Colon (tissue), 2 donors: ENCODE measurements around the gene DUOX2.
"Not testable (repeated sequence)": the region's sequence is repeated elsewhere in the genome, so short reads cannot be mapped to it uniquely, and the experiment has no call there.

Source experiments
- FAIRE-seq: peaks from 2 replicates; lab custom pipeline; 2012; peaks lifted over from hg19 to GRCh38; lab: Jason Lieb, UNC
- donor health status: control.
- donor health status: control.

Gene DUOX2

GRCh38 chr15:45100884-45101625 is 12.9 kb downstream of the DUOX2 start:
- FAIRE-seq = no peak

- FAIRE-seq = no peak
Observed at GRCh38 chr15:45099549-45100165, 14.3 kb downstream of the DUOX2 start.

GRCh38 chr15:45097466-45097865 is 16.5 kb downstream of the DUOX2 start:
- FAIRE-seq = no peak

GRCh38 chr15:45095661-45096060 is 18.3 kb downstream of the DUOX2 start:
- FAIRE-seq = no peak

- no peak for FAIRE-seq
Observed at GRCh38 chr15:45094358-45094730, 19.6 kb downstream of the DUOX2 start.

GRCh38 chr15:45093622-45094357 is 20.2 kb downstream of the DUOX2 start:
- FAIRE-seq = no peak

- FAIRE-seq = no peak
Observed at GRCh38 chr15:45093013-45093412, 21.0 kb downstream of the DUOX2 start.

GRCh38 chr15:45091576-45091975 is 22.4 kb downstream of the DUOX2 start:
- no peak for FAIRE-seq

GRCh38 chr15:45091161-45091560 is 22.8 kb downstream of the DUOX2 start:
- FAIRE-seq = no peak

- FAIRE-seq = no peak
Observed at GRCh38 chr15:45089712-45090373, 24.1 kb downstream of the DUOX2 start.

GRCh38 chr15:45088801-45089711 is 24.9 kb downstream of the DUOX2 start:
- no peak for FAIRE-seq

- FAIRE-seq = no peak
Observed at GRCh38 chr15:45087513-45087912, 26.5 kb downstream of the DUOX2 start.

- no peak for FAIRE-seq
Observed at GRCh38 chr15:45084163-45084562, 29.8 kb downstream of the DUOX2 start.

GRCh38 chr15:45083223-45083622 is 30.7 kb downstream of the DUOX2 start:
- no peak for FAIRE-seq

GRCh38 chr15:45082412-45082811 is 31.6 kb downstream of the DUOX2 start:
- FAIRE-seq = not testable (repeated sequence)

GRCh38 chr15:45080593-45080992 is 33.4 kb downstream of the DUOX2 start:
- FAIRE-seq = not testable (repeated sequence)

- not testable (repeated sequence) for FAIRE-seq
Observed at GRCh38 chr15:45079628-45080246, 34.2 kb downstream of the DUOX2 start.

GRCh38 chr15:45079201-45079600 is 34.8 kb downstream of the DUOX2 start:
- FAIRE-seq = not testable (repeated sequence)

GRCh38 chr15:45077391-45077790 is 36.6 kb downstream of the DUOX2 start:
- FAIRE-seq = not testable (repeated sequence)

- not testable (repeated sequence) for FAIRE-seq
Observed at GRCh38 chr15:45075440-45076320, 38.3 kb downstream of the DUOX2 start.
